Measurements from ENCODE around the gene MS4A3. TPM values are rescaled to one million over a fixed set of nuclear protein-coding genes. Genes with fewer than 3 reads are reported as not detected.

Gene MS4A3
- total and polyA plus RNA-seq, 2 of the 4 experiments (the other 2 are of a cell fraction): not detected

DNA sequence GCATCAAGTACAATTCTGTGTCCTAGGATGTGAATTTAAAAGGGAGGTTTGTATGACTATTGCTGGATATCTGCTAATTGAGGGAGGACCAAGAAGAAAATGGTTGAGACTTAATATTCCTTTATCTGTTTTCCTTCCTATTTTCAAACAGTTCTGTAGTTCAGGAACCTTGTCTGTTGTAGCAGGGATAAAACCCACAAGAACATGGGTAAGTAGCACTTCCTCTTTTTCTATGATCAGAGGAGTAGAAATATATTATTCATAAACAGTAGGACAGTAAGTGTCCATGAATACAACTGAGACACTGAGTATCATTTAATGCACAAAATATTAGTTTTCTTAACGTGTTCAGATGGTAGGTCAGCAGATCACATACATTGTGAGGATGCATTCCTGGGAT, 7.6 kb downstream of the MS4A3 start:
- H2BK5ac ChIP-seq (ENCODE audit: low read depth, low read length, poor library complexity, severe bottlenecking): no peak overlapping the region
- H2BK15ac ChIP-seq (ENCODE audit: low read depth, low read length): no peak overlapping the region
- H4K20me1 ChIP-seq (ENCODE audit: insufficient read depth, low read length): no peaks in the 10 kb centered on the region
- H4K5ac ChIP-seq (ENCODE audit: low read depth, low read length): no peak overlapping the region
- H3K56ac ChIP-seq (ENCODE audit: extremely low read depth, insufficient read depth, low read length): no peak overlapping the region; the same call in 1 of the 2 replicates
- H4K8ac ChIP-seq (ENCODE audit: low read depth in 2 of 2, low read length in 2 of 2): no peak overlapping the region
- no peak overlapping the region for H4K91ac ChIP-seq (ENCODE audit: insufficient read depth, low read depth, low read length)
- H2AK5ac ChIP-seq (ENCODE audit: low read depth, low read length): no peak overlapping the region
- DNase-seq: no peak
- H3K27ac ChIP-seq (ENCODE audit: insufficient read depth, low read length): no peak overlapping the region
- ATAC-seq (ENCODE audit: low read depth): no peak
- dilution Hi-C loops (cut with HindIII; ENCODE audit: low sequenced_read_pairs, unreplicated experiment) (no loop called here), intact Hi-C loops (cut with micrococcal nuclease) (no loop called here), in situ Hi-C loops (cut with MboI; ENCODE audit: low sequenced_read_pairs) (no loop called here)
- no peak overlapping the region for H3K14ac ChIP-seq (replicated peaks; ENCODE audit: low read depth, low read length)
- no peak overlapping the region for H2BK20ac ChIP-seq (ENCODE audit: low read depth, low read length)
- H3K27me3 ChIP-seq (ENCODE audit: control insufficient read depth, insufficient read depth, low read length): no peaks in the 10 kb centered on the region
- H2AFZ ChIP-seq (replicated peaks; ENCODE audit: low read length, poor library complexity): no peak overlapping the region
- ChIA-PET POLR2A (ENCODE audit: unreplicated experiment) (no interaction called here), CTCF (no interaction called here)
- no peak overlapping the region for H3K18ac ChIP-seq (ENCODE audit: low read depth, low read length)
- TF ChIP-seq POLR2A (IDR thresholded peaks at IDR 0.05; ENCODE audit: low read depth, low read length): no peak
- no peak for TF ChIP-seq NFE2L2 (IDR thresholded peaks at IDR 0.05; ENCODE audit: low read depth, low read length)
- TF ChIP-seq, protein P1, sequence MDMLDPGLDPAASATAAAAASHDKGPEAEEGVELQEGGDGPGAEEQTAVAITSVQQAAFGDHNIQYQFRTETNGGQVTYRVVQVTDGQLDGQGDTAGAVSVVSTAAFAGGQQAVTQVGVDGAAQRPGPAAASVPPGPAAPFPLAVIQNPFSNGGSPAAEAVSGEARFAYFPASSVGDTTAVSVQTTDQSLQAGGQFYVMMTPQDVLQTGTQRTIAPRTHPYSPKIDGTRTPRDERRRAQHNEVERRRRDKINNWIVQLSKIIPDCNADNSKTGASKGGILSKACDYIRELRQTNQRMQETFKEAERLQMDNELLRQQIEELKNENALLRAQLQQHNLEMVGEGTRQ (IDR thresholded peaks at IDR 0.05; ENCODE audit: low read depth, low read length): no peak
- no peaks in the 10 kb centered on the region for H3K79me1 ChIP-seq (ENCODE audit: low read depth in 1 of 2, low read length in 2 of 2)
- no peak overlapping the region for H3K23ac ChIP-seq (ENCODE audit: low read depth, low read length)
- H3K9ac ChIP-seq (ENCODE audit: low read depth, low read length): no peak overlapping the region
- no peak overlapping the region for H3K4ac ChIP-seq (ENCODE audit: low read depth, low read length)
- H2BK120ac ChIP-seq (ENCODE audit: low read depth, low read length): no peak overlapping the region
- no peak overlapping the region for H2AK9ac ChIP-seq (replicated peaks; ENCODE audit: low read depth, low read length, poor library complexity)
- H3K9me3 ChIP-seq (ENCODE audit: control insufficient read depth, insufficient read depth, low read length): 0 out of 2 replicates have a peak, but pooled peaks cover 1% of the 10 kb centered on the region
- no peak overlapping the region for H3K4me3 ChIP-seq (ENCODE audit: insufficient read depth, low read depth, low read length)
- H3K9me1 ChIP-seq (ENCODE audit: insufficient read depth, low read length): no peaks in the 10 kb centered on the region
- BruUV-seq (replicated peaks): no TSS peak
- no peaks in the 10 kb centered on the region for H3K4me1 ChIP-seq (ENCODE audit: control insufficient read depth, insufficient read depth, low read length)
- no CpG with 5 or more reads among the region's 1 CpG for WGBS, 2 experiments (ENCODE audit: extremely low coverage in 2 of 2, insufficient read length in 1 of 2)
- no peaks in the 10 kb centered on the region for H3K36me3 ChIP-seq (ENCODE audit: control insufficient read depth, insufficient read depth, low read length)
- H3K4me2 ChIP-seq (ENCODE audit: low read depth, low read length): no peak overlapping the region
